Renal pelvis (tissue), 4 donors: ENCODE data around the gene ABHD8. TPM values are rescaled to one million over a fixed set of nuclear protein-coding genes. Genes with fewer than 3 reads are reported as not detected.
A peak's percentile ranks its signal among the peaks of the same experiment; 100 is the strongest.
"Not testable (repeated sequence)": the region's sequence is repeated elsewhere in the genome, so short reads cannot be mapped to it uniquely, and the experiment has no call there.

Source experiments
- DNase-seq: peaks from one replicate; pipeline ENCODE4 v3.0.0-alpha.2; 2013
- polyA plus RNA-seq, 3 donors: library from polyadenylated mRNA; unstranded; fragments of 120-200 nt; gene quantifications; one replicate each; pipeline ENCODE4 v1.2.1, GENCODE V29; 2013; ENCODE audit not compliant: insufficient read length in 3 of 3

The ABHD8 gene
- polyA plus RNA-seq, 3 donors: 9.7 to 13.5 (median 12.3) TPM

GRCh38 chr19:17275441-17276175, 27.6 kb downstream of the ABHD8 start:
- no peak for DNase-seq

- not testable (repeated sequence) for DNase-seq
Observed at GRCh38 chr19:17274892-17275291, 28.3 kb downstream of the ABHD8 start.

GRCh38 chr19:17268754-17269153, 34.5 kb downstream of the ABHD8 start:
- DNase-seq: no peak

DNA sequence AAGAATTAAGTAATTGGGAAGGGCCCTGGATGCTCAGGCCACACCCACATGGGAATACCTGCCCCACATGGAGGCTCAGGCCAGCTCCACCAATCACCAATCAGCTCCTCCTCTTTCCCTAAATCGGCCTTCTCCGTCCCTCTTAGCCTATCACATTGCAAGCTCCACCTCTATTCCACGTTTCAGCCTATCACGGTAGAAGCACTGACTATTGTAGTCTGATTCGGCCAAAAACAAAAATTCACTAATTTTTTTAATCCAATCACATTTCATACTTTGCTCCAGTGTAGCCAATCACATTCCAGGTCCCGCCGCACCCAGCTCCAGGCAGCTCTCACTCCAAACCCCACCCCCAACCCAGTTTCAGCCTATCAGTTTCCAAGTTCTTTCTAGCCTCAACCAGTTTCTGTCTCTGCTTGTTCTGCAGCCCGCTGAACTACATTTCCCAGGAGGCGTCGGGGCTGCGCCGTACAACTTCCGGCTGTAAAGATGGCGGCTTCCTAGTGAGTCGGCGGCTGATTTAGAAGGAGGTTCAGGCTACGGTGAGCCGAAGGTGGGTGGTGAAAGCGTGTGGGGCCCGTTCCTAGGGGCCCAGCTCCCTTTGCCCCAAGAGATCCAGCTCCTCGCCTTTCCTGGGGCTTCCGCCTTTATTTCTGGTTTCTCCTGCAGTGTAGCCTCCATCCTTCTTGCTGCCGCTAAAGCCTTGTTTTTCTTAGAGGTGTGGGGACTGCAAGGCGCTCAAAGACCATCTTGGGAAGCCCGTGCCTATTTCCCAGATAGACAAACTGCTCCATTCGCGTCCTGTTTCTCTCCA, 36.0 kb downstream of the ABHD8 start, which contains the start of gene BABAM1:
Gene BABAM1, plus strand, starts transcription at position 469 of the 814 bp plus-strand sequence. CDS start 1,364 bp downstream, outside the sequence.
- peak; percentile 99 for DNase-seq

DNA sequence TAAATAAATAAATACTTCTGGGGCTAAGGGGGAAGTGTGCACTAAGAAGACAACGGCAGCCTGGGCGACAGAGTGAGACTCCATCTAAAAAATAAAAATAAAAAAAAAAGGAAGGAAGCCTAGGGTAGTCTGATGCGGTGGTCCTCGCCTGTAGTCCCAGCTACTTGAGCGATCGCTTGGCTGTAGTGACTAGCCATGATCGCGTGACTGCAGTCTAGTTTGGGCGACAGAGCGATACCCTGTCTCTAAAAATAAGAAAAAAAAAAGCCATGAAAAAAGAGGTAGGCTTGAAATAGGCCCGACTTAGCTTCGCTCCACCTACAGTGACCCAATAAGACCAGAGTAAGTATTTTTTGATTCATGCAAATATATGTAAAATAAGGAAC, 36.6 kb downstream of the ABHD8 start:
- DNase-seq: no peak

- no peak for DNase-seq
Observed at GRCh38 chr19:17266026-17266425, 37.2 kb downstream of the ABHD8 start.

DNA sequence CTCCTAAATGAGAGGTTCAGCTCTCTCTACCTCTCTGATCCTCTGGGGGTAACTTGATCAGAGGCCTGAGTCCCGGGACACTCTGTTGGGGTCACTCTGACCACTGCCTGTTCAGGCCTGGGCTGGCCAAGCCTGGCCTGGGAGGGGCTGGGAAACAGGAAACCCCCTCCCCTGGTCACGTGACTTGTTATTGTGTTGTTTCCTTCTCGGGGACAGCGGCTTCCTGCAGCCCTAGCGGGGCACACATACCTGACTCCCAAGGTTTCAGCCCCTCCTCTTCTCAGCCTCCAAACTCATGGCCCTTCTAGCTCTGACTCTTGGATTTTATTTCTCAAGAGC, 38.6 kb downstream of the ABHD8 start, which contains the start of gene USHBP1:
Gene USHBP1, minus strand, starts transcription at position 105 of the 339 bp plus-strand sequence. CDS start 446 bp downstream, outside the sequence.
- no peak for DNase-seq

GRCh38 chr19:17263712-17264640, 39.2 kb downstream of the ABHD8 start:
- DNase-seq: no peak

- DNase-seq: no peak
Observed at GRCh38 chr19:17262557-17262956, 40.7 kb downstream of the ABHD8 start.

GRCh38 chr19:17260842-17261325, 42.3 kb downstream of the ABHD8 start:
- no peak for DNase-seq

DNA sequence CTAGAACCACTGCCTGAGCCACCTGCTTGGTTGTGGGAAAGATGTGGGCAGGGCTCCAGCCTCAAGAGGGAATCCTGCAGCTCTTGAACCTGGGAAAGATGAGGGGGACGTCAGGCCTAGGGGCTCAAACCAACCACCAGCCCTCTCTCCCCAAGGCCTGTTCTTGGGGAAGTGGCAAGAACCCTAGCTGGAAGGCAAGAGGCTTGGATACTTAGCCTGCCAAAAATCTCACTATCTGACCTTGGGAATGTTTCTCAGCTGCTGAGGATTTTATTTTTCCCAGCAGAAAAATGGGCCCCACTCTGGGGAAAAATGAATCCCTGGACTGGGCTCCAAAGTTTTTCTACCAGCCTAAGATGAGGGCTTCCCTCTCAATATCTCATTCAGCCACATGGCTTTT, 43.3 kb downstream of the ABHD8 start:
- DNase-seq: no peak

GRCh38 chr19:17259118-17259780, 44.0 kb downstream of the ABHD8 start:
- DNase-seq: no peak

DNA sequence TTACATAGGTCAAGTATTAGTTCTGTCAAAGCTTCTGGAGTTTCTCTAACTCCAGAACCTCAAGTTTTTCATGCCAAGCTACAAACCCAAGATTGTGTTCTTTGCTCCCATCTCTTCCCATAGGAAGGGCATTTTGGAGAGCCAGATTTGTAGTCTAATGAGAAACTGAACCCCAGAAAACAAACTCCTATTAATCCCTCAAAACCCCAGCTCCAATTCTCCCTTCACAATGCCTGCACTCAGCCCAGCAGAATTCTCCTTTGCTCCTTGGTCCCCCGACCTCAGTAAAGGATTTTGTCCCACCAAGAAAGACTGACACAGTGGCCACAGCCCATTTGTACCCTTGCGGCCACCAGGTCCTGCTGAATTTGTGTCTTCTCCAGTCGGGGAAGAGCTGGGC, 47.1 kb downstream of the ABHD8 start:
- DNase-seq: no peak

DNA sequence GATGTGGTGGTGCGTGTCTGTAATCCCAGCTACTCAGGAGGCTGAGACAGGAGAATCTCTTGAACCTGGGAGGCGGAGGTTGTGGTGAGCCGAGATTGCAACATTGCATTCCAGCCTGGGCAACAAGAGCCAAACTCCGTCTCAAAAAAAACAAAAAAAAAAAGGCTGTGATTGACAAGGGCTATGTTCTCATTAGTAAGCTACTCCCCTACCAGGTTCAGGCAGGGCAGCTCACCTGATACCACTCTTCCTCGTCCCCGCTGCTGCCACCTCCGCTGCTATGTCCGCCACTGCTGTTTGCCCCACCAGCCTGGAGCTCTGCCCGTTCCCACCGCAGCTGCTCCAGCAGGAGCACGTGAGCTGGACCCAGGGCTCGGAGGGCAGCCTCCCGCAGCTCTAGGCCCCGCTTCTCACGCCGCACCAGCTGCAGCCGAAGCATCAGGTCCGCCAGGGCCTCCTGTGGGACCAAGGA, 48.0 kb downstream of the ABHD8 start:
- no peak for DNase-seq

- DNase-seq: no peak
Observed at GRCh38 chr19:17254636-17255035, 48.6 kb downstream of the ABHD8 start.

DNA sequence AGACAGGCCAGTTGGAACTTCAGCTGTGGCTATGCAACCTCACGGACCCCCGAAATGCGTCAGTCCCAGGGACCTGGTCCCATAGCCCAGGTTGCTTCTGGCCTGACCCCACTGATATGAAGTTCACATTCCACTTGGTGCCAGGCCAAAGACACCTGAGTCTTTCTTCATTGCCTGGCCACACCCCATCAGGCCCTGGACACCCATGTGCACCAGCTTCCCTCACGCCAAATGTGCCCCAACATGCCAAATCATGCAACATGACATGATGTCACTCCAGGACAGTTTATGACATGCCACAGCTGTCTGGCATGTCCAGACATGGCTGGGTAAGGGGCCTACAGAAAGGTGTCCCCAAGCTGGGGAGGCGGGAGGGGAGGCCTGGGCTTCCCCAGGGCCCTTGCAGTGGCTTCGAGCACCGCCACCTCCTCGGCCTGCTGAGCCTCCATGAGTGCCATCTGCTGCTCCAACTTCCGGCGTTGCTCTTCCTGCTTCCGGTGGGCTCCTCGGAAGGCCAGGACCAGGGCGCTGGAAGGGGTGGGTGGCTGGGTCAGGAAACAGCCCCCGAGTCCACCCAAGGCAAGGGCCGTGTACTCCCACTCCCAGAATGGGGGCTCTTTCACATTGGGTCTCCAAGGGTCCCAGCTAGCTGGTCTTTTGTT, 53.2 kb downstream of the ABHD8 start:
- DNase-seq: no peak

- no peak for DNase-seq
Observed at GRCh38 chr19:17248011-17248776, 55.0 kb downstream of the ABHD8 start.

DNA sequence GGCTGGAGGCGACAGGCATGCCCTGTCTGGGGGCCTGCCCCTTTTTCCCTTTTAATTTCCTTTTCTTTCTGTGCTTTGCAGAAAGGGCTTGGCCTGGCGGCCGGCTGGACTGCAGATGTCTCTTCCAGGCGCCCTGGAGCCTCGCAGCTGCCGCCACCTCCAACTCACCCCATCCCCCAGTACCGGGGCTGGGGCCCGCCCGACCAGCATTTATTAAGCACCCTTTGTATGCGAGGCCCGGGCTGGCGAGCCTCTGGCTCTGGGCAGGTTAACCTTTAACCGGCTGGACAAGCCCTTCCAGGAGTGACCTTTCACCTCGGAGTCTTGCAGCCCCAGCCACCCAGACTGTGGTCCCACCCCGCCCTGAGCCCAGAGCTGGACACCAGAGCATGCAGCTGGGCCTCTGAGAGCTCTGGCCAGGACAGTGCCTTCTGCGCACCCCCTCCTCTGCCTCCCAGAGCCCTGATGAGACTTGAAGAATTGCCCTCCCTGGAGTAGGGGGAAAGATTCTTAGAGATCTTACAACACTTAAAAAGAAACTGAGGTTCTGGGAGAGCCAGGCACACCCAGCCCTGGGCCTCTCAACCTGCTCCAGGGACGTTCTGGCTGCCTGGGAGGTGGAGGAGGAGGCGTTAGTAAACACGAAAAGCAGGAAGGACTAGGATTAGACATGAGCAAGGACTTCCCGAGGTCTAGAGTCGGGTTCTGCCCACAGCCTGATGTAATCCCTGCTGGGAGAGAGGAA, 56.4 kb downstream of the ABHD8 start:
- no peak for DNase-seq

- no peak for DNase-seq
Observed at GRCh38 chr19:17245535-17245984, 57.7 kb downstream of the ABHD8 start, which contains the start of gene NR2F6. TSS of gene NR2F6 (minus strand) at chr19:17245919. CDS start at chr19:17245220, 699 bp downstream.
